ENCODE measurements around the gene KIAA1671.
"Not testable (repeated sequence)": the region's sequence is repeated elsewhere in the genome, so short reads cannot be mapped to it uniquely, and the experiment has no call there.

Gene KIAA1671

DNA sequence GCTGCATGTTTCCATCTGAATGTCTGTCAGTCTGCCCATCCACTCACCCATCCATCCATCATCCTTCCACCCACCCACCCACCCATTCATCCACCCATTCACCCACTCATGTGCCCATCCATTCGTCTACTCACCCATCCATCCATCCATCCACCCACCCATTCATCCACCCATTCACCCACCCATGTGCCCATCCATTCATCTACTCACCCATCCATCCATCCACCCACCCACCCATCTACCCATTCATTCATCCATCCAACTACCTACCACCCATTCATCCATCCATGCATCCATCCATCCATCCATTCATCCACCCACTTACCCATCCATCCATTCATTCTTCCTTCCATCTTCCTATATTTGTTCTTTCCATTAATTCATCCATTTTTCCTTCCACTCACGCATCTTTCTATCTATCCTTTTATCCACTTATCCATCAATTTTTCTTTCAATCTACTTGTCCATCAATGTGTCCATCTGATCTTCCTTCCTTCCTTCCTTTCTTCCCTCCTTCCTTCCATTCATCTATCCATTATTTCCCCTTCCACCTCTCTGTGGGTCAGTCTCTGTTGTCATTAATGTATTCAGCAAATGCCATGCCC lies 255.1 kb downstream of the KIAA1671 start:
- no peak for DNase-seq

DNA sequence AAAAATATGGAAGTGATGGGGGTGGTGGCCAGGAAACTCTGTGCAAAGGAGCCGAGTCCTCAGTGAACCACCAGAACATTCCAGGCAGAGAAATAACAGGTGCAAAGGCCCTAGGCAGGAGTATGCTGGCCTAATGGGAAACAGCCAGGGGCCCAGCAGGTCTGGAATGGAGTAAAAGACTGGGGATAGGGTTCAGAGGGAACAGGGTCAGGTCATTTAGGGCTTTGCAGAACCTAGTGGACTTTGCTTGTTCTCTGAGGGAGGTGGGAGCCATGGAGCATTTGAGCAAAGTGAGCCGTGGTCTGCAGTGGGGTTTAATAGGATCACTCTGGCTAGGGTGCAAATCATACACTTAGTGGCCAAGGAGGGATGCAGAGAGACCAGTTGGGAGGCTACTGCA lies 255.8 kb downstream of the KIAA1671 start:
- no peak for DNase-seq

DNA sequence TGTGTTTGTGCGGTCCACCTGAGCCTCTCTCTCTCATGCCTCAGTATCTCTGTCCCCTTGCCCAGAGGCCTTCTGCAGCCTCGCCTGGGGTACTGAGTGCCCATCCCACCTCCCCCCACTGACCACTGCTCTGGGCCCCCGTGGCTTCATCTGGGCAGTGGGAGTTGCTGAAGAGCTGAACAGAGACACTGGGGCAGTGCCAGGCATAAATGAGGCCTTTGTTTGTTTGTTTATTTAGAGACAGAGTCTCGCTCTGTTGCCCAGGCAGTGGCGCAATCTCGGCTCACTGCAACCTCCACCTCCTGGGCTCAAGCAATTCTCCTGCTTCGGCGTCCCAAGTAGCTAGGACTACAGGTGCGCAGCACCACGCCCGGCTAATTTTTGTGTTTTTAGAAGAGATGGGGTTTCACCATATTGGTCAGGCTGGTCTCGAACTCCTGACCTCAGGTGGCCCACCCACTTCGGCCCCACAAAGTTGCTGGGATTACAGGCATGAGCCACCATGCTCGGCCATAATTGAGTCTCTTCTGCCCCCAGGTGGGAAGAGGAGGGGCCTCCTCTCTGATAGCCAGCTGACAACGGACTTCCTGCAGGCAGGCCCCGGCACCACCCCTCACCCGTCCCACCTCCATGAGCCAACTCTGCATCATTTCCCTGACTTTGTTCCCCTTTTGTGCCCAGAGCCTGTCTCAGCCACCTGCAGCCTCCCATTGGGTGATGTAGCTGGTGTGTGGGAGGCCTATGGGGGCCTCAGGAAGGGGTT lies 256.4 kb downstream of the KIAA1671 start:
- no peak for DNase-seq

DNA sequence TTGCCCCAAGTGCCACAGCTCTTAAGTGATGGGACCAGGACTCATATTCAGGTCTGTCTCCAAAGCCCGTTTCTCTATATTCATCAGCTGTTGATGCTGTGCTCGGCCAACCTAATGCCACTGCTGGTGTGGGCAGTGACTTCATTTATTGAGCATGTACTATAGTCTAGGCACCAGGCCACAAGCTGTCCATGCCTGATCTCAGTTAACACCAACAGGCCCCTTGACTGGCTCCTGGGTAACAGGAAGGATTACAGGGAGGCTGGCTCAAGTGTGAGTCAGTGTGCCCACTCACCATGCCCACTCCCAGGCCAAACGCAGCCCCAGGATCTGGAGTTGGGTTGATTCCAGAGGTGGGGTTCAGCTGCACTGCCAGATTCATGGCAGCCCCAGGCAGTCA lies 258.3 kb downstream of the KIAA1671 start:
- no peak for DNase-seq

DNA sequence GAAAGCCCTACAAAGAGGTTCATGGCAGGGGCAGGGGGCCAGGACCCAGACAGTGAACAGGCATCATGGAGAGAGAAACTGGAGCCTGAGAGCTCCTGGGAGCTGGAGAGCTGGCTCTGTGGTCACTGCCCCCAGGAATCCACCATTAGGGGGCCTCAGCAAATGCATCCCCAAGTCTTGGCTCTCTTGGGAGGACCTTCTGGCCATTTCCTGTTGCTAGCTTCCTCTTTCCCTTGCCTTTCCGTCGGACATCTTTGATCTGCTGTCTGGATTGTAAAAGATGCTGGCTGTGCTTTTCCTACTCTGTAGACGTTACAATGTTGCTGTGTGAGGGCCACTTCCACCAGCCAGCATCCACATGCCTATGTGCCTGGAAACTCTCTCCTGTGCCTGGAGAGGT lies 259.8 kb downstream of the KIAA1671 start:
- DNase-seq: no peak

DNA sequence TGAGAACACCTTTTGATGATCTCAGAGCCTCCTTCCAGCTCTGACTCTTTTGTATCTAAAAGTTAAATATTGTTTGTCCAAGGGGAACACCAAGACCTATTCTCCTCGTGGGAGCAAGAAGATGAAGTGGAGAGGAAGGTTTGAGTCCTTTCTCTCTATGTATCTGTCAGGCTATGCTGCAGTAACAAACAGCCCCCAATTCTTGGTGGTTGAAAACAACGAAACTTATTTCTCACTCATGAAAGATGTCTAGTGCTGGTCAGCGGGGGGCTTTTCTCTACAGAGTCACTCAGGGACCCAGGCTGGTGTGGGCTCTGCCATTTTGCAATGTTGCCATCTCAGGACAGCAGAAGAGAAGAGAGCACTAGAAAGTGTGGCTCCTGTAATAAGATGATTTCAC lies 260.7 kb downstream of the KIAA1671 start:
- DNase-seq: no peak

DNA sequence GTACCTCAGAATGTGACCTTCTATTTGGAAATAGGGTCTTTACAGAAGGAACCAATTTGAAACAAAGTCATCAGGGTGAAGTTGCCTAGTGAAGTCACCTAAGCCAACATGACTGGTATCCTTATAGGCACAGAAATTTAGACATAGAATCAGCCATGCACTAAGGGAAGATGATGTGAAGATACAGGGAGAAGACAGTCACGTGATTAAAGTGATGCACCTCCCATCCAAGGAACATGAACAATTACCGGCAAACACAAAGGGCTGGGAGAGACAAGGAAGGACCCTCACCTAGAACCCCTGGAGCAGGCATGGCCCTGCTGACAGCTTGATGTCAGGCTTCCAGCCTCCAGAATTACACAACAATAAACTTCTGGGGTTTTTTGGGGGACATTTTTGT lies 263.7 kb downstream of the KIAA1671 start:
- DNase-seq: no peak

DNA sequence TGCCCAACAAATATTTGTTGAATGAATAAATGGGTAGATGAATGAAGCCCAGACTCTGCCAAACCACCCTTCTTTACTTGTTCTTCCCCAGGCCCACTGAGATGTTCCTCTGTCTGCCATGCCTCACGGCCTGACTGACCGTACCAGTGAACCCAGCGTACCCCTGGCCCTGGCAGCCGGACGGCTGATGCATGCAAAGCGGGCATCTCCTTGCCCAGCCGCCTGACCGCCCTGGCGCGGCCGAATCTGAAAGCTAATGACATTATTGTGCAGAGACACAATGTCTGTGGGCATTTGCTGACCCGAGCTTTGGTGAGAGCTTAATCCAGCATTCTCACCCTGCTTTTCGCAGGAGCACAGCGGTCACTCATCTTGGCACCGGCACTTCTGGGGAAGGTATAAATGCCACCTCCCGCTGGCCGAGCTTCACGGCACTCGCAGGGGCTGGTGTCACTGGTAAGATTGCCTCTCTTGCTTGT lies 266.7 kb downstream of the KIAA1671 start, which contains the start of gene CRYBB2:
Gene CRYBB2 (plus strand): TSS at position 429 of the 479 bp plus-strand sequence. CDS start 1,791 bp downstream, outside the sequence.
- no peak for DNase-seq

DNA sequence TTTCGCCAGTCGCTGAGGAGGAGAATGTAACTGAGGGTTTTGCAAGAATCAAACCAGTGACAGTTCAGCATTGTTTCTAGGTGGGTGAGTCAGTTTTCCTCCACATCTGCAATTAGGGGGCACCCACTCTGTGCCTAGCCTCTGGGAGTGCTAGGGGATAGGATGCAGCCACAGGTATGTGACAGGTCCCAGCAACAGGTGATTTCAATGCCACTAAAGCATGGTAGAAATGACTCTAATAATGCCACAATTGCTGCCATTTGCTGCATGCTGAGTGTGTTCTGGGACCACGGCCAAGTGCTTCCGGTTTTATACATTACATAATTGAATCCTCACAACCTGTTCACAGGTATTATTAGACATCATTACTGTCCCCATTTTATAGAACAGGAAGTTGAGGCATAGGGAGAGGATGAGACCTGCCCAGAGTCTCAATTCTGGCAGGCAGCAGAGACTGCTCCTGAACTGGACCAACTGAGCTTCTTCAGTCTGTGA lies 267.5 kb downstream of the KIAA1671 start:
- DNase-seq: no peak

DNA sequence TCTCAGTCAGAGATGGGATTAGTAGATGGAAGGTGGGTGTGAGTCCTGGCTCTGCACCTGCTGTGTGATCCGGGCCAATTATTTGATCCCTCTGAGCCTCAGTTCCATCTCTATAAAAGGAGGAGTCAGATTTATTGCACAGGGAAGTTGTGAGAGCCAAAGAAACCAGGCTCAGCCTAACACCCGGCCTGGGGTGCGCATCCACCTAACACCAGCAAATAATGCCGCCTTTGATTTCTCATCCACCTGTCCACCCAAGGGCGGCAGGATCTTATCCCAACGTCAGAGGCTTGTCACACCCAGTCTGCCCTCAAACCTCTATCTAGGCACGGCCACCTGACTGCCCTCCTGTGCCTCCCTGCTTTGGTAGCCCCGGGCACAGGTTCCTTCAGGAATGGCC lies 269.3 kb downstream of the KIAA1671 start:
- no peak for DNase-seq

DNA sequence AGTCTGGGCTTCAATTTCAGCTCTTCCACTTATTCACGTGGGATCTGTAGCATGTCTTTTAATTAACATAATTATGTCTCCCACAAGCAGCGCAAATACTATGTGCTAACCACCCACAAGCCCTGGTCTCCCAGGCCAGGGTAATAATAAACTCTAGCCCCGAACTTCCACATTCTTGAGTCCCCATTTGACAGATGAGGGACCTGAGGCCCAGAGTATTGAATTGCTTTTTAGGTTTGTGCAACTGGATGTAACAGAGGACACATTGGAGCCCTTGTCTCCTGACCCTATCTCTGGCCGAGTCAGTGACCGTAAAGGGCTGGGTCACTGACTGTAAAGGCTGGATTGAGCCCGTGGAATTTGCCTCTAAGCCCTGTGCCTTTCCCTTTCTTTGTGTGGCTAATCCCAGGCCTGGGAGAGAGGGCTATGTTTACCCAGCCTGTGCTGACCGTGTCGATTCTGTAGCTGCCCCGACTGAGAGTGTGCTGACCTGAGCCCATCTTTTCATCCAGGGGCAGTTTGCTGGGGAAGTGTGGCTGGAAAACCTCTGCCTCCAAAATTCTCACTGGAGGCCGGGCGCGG lies 270.8 kb downstream of the KIAA1671 start:
- DNase-seq: no peak

DNA sequence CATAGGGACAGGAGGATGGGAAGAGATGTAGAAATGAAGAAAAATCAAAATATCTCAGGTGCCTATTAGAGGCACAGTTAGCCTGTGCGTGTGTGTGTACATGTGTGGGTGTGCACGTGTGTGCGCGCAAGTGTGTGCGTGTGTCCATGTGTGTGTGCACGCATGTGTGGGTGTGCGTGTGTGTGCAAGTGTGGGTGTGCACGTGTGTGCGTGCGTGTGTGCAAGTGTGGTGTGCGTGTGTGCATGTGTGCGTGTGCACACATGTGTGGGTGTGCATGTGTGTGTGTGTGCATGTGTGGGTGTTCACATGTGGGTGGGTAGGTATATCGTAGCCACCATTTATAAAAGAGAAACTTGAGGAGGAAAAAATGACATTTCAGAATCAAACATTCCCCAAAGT lies 276.3 kb downstream of the KIAA1671 start:
- DNase-seq: no peak

DNA sequence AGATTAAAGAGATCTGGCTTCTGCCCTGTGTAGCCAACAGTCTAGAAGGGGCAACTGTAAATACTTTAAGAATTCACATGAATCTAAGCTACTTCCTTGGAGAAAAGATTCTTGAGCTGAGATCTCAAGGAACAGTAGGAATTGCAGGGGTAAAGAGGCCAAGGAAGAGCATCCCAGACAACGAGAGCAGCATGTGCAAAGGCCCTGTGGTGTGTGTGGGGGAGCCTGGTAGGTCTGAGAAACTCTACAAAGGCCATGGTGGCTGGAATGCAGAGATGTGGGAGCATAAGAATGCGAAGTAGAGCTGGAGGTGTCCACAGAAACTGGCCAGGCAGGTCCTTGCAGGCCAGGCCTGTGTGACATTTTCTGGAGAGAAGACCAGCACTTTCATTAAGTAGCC lies 278.2 kb downstream of the KIAA1671 start:
- not testable (repeated sequence) for DNase-seq

DNA sequence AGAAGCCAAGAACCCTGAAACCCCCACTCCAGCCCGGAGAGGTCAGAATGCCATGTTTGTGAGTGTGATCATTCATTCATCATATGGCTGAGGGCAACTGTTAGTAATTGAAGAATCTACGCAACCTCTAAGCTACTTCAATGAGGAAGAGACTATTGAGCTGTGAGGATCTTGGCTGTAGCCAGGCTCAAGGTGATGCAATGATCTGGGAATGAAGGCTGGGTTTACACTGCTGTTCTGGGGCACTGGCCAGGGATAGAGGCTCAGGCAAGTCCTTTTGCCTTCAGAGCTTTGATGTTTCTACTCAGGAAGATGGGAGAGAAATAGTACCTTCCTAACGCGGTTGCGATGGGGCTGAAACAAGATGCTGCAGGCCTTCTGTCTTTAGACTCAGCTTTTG lies 279.8 kb downstream of the KIAA1671 start:
- DNase-seq: no peak

DNA sequence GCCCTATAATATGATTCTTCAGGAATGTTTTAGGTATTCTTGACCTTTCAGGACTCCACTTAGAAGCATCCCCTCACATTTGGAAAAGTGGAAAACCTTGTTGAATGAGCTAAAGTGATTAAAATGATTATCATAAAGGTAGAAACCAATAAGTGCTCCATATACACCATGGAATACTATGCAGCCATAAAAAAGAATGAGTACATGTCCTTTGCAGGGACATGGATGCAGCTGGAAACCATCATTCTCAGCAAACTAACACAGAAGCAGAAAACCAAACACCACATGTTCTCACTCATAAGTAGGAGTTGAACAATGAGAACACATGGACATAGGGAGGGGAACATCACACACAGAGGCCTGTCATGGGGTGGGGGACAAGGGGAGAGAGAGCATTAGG lies 281.2 kb downstream of the KIAA1671 start:
- not testable (repeated sequence) for DNase-seq

DNA sequence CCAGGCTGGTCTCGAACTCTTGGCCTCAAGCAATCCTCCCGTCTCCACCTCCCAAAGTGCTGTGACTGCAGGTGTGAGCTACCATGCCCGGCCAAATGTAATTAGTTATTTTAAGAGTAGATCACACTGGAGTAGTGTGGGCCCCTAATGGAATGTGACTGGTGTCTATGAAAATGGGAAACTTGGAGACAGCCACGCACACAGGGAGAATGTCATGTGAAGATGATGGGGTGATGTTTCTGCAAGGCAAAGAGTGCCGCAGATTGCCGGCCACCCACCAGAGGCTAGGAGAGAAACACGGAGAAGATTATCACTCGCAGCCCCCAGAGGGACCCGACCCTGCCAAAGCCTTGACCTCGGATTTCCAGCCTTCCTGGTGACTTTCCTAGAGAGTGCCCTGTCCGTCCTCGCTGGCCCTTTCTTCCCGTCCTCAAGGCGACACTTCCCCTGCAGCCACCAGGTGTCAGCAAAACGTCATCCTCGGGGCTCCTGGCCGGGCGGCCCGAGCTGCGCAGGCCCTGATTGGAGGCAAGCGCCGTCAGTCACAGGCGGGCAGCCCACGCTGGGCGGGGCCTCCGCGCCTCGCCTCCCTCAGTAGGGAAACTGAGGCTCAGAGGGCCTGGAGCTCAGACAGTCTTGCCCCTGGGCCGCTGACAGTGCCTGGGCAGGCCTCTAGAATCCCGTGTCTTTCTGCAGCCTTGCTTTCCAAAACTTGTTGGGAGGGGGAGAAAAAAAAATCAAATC lies 283.2 kb downstream of the KIAA1671 start:
- DNase-seq: peak; percentile 48 to 51

DNA sequence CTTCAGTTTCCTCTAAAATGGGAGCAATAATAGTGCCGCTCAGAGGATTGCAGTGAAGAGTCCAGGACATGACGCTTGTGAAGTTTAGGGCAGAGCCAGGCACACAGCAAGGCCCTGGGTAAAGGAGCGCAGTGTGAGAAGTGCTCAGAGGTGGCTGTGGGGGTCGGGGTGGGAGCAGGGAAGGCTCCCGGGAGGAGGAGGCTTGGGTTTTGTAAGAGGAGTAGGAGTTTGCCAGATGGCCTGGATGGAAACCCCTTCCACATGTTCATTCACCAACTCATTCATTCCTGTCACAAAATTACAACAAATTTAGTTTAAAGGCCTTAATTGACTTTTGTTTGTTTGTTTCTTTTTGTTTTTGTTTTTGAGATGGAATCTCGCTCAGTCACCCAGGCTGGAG lies 283.9 kb downstream of the KIAA1671 start:
- DNase-seq: no peak

DNA sequence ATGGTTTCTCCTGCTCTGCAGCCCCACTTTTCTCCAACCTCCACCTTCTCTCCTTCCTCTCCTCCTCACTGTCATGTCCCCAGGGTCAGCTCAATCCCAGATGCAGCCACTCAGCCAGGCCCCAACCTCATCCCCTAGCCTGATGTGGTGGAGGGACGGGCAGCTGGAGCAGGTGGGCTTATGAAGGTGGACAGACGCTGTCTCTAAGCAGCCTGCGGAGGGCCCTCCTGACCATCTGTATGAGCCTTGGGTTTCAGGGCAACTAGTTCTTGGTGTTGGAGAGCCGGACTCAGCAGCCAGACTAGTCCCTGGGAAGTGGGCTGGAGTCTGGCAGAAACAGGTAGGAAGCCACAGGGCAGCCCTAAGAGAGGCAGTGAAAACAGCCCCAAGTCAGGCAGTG lies 285.0 kb downstream of the KIAA1671 start:
- no peak for DNase-seq

DNA sequence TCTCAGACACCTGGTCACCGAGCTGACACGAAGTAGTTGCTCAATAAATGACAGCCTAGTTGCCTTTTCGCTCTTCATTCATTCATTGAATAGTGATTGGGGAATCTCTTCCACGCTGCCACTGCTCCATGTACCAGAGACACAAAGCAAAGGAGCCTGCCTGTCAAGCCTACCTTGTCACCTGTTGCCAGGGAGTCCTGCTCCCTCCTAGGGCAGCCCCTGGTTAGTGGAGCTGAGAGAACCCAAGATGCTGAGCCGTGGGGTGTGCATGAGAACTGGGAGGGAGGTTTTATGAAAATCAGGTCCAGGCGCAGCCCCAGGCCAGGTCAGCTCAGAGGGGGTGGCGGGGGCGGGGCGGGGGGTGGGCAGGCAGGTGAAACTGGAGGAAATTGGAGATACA lies 285.5 kb downstream of the KIAA1671 start:
- not testable (repeated sequence) for DNase-seq
